Tibial artery (tissue), 4 donors: ENCODE data around the gene ARFGEF2.
"Not testable (repeated sequence)": the region's sequence is repeated elsewhere in the genome, so short reads cannot be mapped to it uniquely, and the experiment has no call there.

Source experiments
- DNase-seq, 2 donors: peaks; one replicate each; pipeline ENCODE4 v3.0.0-alpha.2; 2019
- H3K27ac ChIP-seq, 2 donors: fragments of 200-600 bp; sonication (generic) in 1 of 2; 1 replicate in 1 of 2; 2 replicates in 1 of 2; pipeline ENCODE4 v1.5.1; 2018 to 2019; ENCODE audit warnings: mild to moderate bottlenecking in 1 of 2
- H3K27me3 ChIP-seq, 2 donors: fragments of 200-600 bp; sonication (generic) in 1 of 2; one replicate each; pipeline versions ENCODE4 v1.5.1 to v1.6.0; 2016 to 2019
- H3K36me3 ChIP-seq, 3 donors: fragments of 200-600 bp; sonication (generic) in 2 of 3; one replicate each; pipeline ENCODE4 v1.5.1; 2016 to 2019; ENCODE audit warnings: mild to moderate bottlenecking in 2 of 3
- H3K4me1 ChIP-seq, 4 donors: fragments of 200-600 bp; sonication (generic) in 2 of 4; 1 replicate in 3 of 4; 2 replicates in 1 of 4; pipeline ENCODE4 v1.5.1; 2016 to 2019
- H3K4me3 ChIP-seq, 2 donors: fragments of 200-600 bp; sonication (generic) in 1 of 2; 1 replicate in 1 of 2; 2 replicates in 1 of 2; pipeline ENCODE4 v1.5.1; 2018 to 2019; ENCODE audit warnings: mild to moderate bottlenecking in 2 of 2
- H3K9me3 ChIP-seq, 3 donors: fragments of 200-600 bp; sonication (generic) in 1 of 3; one replicate each; pipeline ENCODE4 v1.5.1; 2016 to 2019
- CTCF ChIP-seq, 2 experiments: fragments of 200-600 bp in 1 of 2; fragments of 450-650 bp in 1 of 2; IDR thresholded peaks; one replicate each; pipeline ENCODE4 v1.5.1; 2017 to 2019; ENCODE audit warnings: antibody characterized with exemption in 2 of 2, mild to moderate bottlenecking in 1 of 2, moderate library complexity in 1 of 2
- intact Hi-C: fragments of 100-400 bp; cut with DNase I; formaldehyde crosslinking; loops from one replicate; pipeline ENCODE4 v1.15.0; 2023; ENCODE audit warnings: low total_unique reads

ARFGEF2 gene

GRCh38 chr20:48999890-49000870 is 78.7 kb downstream of the ARFGEF2 start:
- intact Hi-C loops = no loop called here
- H3K27ac ChIP-seq = no peak overlapping the region
- TF ChIP-seq CTCF (IDR thresholded peaks at IDR 0.05) = no peak

GRCh38 chr20:49001741-49002140 is 80.2 kb downstream of the ARFGEF2 start:
- intact Hi-C loops = no loop called here
- Histone ChIP-seq H3K36me3 (peaks cover 51 to 100% (median 76%) of the 10 kb centered on the region in 3 donors), H3K27ac (no peak overlapping the region), H3K27me3 (no peaks in the 10 kb centered on the region), H3K4me1 (no peaks in the 10 kb centered on the region), H3K4me3 (no peak overlapping the region), H3K9me3 (no peaks in the 10 kb centered on the region)
- TF ChIP-seq CTCF (IDR thresholded peaks at IDR 0.05) = no peak
- no peak for DNase-seq

More at GRCh38 chr20:48999890-49000870, 78.7 kb downstream of the ARFGEF2 start:
- Histone ChIP-seq H3K4me1 (no peaks in the 10 kb centered on the region), H3K4me3 (no peak overlapping the region), H3K36me3 (peaks cover 58 to 100% (median 75%) of the 10 kb centered on the region in 3 donors), H3K9me3 (no peaks in the 10 kb centered on the region), H3K27me3 (no peaks in the 10 kb centered on the region)
- no peak for DNase-seq

- Histone ChIP-seq H3K4me1 (no peaks in the 10 kb centered on the region), H3K4me3 (no peak overlapping the region), H3K27me3 (no peaks in the 10 kb centered on the region), H3K9me3 (no peaks in the 10 kb centered on the region), H3K36me3 (peaks cover 48 to 100% (median 66%) of the 10 kb centered on the region in 3 donors), H3K27ac (no peak overlapping the region)
- intact Hi-C loops = no loop called here
- TF ChIP-seq CTCF (IDR thresholded peaks at IDR 0.05) = no peak
- DNase-seq = no peak
Observed at GRCh38 chr20:49006446-49006980, 85.0 kb downstream of the ARFGEF2 start.

- peaks cover 82 to 99% (median 85%) of the 10 kb centered on the region in 3 donors for H3K36me3 ChIP-seq
- H3K27ac ChIP-seq = no peak overlapping the region
- H3K4me1 ChIP-seq = no peaks in the 10 kb centered on the region
- no peak for DNase-seq
- TF ChIP-seq CTCF (IDR thresholded peaks at IDR 0.05) = no peak
- intact Hi-C loops = loop anchor here (10.0 kb wide), 1 partner anchor 65 kb away; no protein-coding TSS in a partner anchor
- no peaks in the 10 kb centered on the region for H3K9me3 ChIP-seq
- no peaks in the 10 kb centered on the region for H3K27me3 ChIP-seq
- no peak overlapping the region for H3K4me3 ChIP-seq
Observed at GRCh38 chr20:49009899-49010631, 88.6 kb downstream of the ARFGEF2 start.

- Histone ChIP-seq H3K27me3 (no peaks in the 10 kb centered on the region), H3K36me3 (peaks cover 75 to 98% (median 77%) of the 10 kb centered on the region in 3 donors), H3K4me3 (no peak overlapping the region), H3K4me1 (no peaks in the 10 kb centered on the region), H3K9me3 (no peaks in the 10 kb centered on the region), H3K27ac (no peak overlapping the region)
- intact Hi-C loops = no loop called here
- no peak for TF ChIP-seq CTCF (IDR thresholded peaks at IDR 0.05)
- no peak for DNase-seq
Observed at GRCh38 chr20:49024220-49024619, 102.7 kb downstream of the ARFGEF2 start.

- H3K4me3 ChIP-seq, H3K9me3 ChIP-seq, H3K27me3 ChIP-seq, H3K27ac ChIP-seq, DNase-seq, intact Hi-C loops, H3K4me1 ChIP-seq: not testable (repeated sequence)
- H3K36me3 ChIP-seq = peaks cover 81 to 96% (median 84%) of the 10 kb centered on the region in 3 donors
Observed at GRCh38 chr20:49028177-49028576, 106.7 kb downstream of the ARFGEF2 start.
